ENCODE measurements around the gene ATF3.

- no peak for TF ChIP-seq CTCF (IDR thresholded peaks at IDR 0.05)
- TF ChIP-seq POLR2A (IDR thresholded peaks at IDR 0.05) = no peak
Observed at GRCh38 chr1:212581034-212581433, 27.5 kb upstream of the ATF3 start.

Measured in esophagus squamous epithelium (tissue), 4 donors.